Transverse colon (tissue), 4 donors: ENCODE results near the gene AMN. TPM values are rescaled to one million over a fixed set of nuclear protein-coding genes. Genes with fewer than 3 reads are reported as not detected.

Experiments
- DNase-seq: peaks from one replicate; pipeline ENCODE4 v3.0.0-alpha.2; 2019
- H3K27ac ChIP-seq, 4 donors: fragments of 200-600 bp; sonication (generic); 2 replicates each; pipeline ENCODE4 v1.5.1; 2016 to 2018; ENCODE audit warnings: inconsistent platforms in 4 of 4
- H3K27me3 ChIP-seq: fragments of 200-600 bp; sonication (generic); 2 replicates; pipeline ENCODE4 v1.5.1; 2017; ENCODE audit warnings: inconsistent platforms
- H3K36me3 ChIP-seq, 4 donors: fragments of 200-600 bp; sonication (generic); 2 replicates each; pipeline ENCODE4 v1.5.1; 2017 to 2019; ENCODE audit warnings: inconsistent platforms in 4 of 4
- H3K4me1 ChIP-seq, 4 donors: fragments of 200-600 bp; sonication (generic); 2 replicates each; pipeline ENCODE4 v1.5.1; 2017 to 2020; ENCODE audit warnings: inconsistent platforms in 4 of 4
- H3K4me3 ChIP-seq, 4 donors: fragments of 200-600 bp; sonication (generic); 1 replicate in 1 of 4; 2 replicates in 3 of 4; pipeline versions ENCODE4 v1.5.1 to v1.6.1; 2017 to 2019; ENCODE audit warnings: inconsistent platforms in 4 of 4
- H3K9me3 ChIP-seq, 2 donors: fragments of 200-600 bp; sonication (generic); 2 replicates each; pipeline ENCODE4 v1.5.1; 2017 to 2019; ENCODE audit warnings: inconsistent platforms in 2 of 2
- CTCF ChIP-seq, 5 experiments: fragments of 200-600 bp in 3 of 5; fragments of 450-650 bp in 2 of 5; sonication (generic) in 3 of 5; IDR thresholded peaks; 1 replicate in 2 of 5; 2 replicates in 3 of 5; pipeline ENCODE4 v1.5.1; 2016 to 2017; ENCODE audit warnings: antibody characterized with exemption in 5 of 5, inconsistent platforms in 3 of 5, mild to moderate bottlenecking in 2 of 5, moderate library complexity in 1 of 5
- EP300 ChIP-seq: sonication (generic); formaldehyde crosslinking; IDR thresholded peaks from one replicate; pipeline ENCODE4 v1.6.1; 2017; ENCODE audit warnings: antibody characterized with exemption, low read depth
- POLR2A ChIP-seq: fragments of 450-650 bp; IDR thresholded peaks from one replicate; pipeline ENCODE4 v1.6.1; 2016; ENCODE audit warnings: antibody characterized with exemption, mild to moderate bottlenecking, moderate library complexity
- POLR2AphosphoS5 ChIP-seq, 3 donors: sonication (generic); formaldehyde crosslinking; IDR thresholded peaks; one replicate each; pipeline ENCODE4 v1.6.1; 2016; ENCODE audit warnings: antibody characterized with exemption in 3 of 3
- WGBS, 2 donors: methylation state at CpG; one replicate each; pipeline ENCODE4 v1.1.5; 2018; ENCODE audit warnings: low coverage in 1 of 2; 5-methylcytosine and 5-hydroxymethylcytosine counted together
- in situ Hi-C, 4 donors: fragments of 200-750 bp; cut with MboI; loops; one replicate each; pipeline versions ENCODE4 v1.15.0 to v1.15.1; 2017; ENCODE audit warnings: low sequenced_read_pairs in 3 of 4, low pct_ligation_motif_present in 1 of 4, low pct_unique_long_range_greater_than_20kb in 1 of 4
- intact Hi-C: fragments of 100-400 bp; cut with DNase I; formaldehyde crosslinking; loops from one replicate; pipeline ENCODE4 v1.15.1; 2023; ENCODE audit warnings: low total_unique reads
- total RNA-seq, 4 donors: library from RNA; depleted of rRNA; stranded (reverse); fragments of >200 nt; gene quantifications; one replicate each; pipeline ENCODE4 v1.1.0, GENCODE V29; 2016

AMN gene
- total RNA-seq, 4 donors from 2014 or later, result 306 to 597 (median 420) TPM

GRCh38 chr14:102952276-102952675, 29.8 kb downstream of the AMN start:
- H3K4me3 ChIP-seq, result no peak overlapping the region
- intact Hi-C loops, result no loop called here
- H3K36me3 ChIP-seq, result peaks cover 0 to 57% (median 8%) of the 10 kb centered on the region in 4 donors
- H3K9me3 ChIP-seq, result no peaks in the 10 kb centered on the region
- H3K27ac ChIP-seq, result no peak overlapping the region
- peaks cover 0 to 7% (median 2%) of the 10 kb centered on the region in 4 donors for H3K4me1 ChIP-seq
- TF ChIP-seq CTCF (IDR thresholded peaks at IDR 0.05) (no peak), POLR2AphosphoS5 (IDR thresholded peaks at IDR 0.05) (no peak), POLR2A (no peak), EP300 (no peak)
- in situ Hi-C loops, result no loop called here
- no peaks in the 10 kb centered on the region for H3K27me3 ChIP-seq
- no peak for DNase-seq
- 91% methylated on average over 6 of the region's 6 CpGs; no CpG with 5 or more reads in 1 of the 2 donors for WGBS, 2 donors

- Histone ChIP-seq H3K36me3 (peaks cover 0 to 66% (median 10%) of the 10 kb centered on the region in 4 donors), H3K4me1 (peaks cover 0 to 7% (median 2%) of the 10 kb centered on the region in 4 donors), H3K4me3 (no peak overlapping the region), H3K27me3 (no peaks in the 10 kb centered on the region), H3K9me3 (no peaks in the 10 kb centered on the region), H3K27ac (no peak overlapping the region)
- in situ Hi-C loops, result no loop called here
- WGBS, 2 donors, result 80 to 90% methylated on average over 2 to 15 of the region's 15 CpGs
- intact Hi-C loops, result no loop called here
- no peak for DNase-seq
- TF ChIP-seq EP300 (no peak), CTCF (IDR thresholded peaks at IDR 0.05) (no peak), POLR2AphosphoS5 (IDR thresholded peaks at IDR 0.05) (no peak), POLR2A (no peak)
Observed at GRCh38 chr14:102953100-102953499, 30.6 kb downstream of the AMN start.

DNA sequence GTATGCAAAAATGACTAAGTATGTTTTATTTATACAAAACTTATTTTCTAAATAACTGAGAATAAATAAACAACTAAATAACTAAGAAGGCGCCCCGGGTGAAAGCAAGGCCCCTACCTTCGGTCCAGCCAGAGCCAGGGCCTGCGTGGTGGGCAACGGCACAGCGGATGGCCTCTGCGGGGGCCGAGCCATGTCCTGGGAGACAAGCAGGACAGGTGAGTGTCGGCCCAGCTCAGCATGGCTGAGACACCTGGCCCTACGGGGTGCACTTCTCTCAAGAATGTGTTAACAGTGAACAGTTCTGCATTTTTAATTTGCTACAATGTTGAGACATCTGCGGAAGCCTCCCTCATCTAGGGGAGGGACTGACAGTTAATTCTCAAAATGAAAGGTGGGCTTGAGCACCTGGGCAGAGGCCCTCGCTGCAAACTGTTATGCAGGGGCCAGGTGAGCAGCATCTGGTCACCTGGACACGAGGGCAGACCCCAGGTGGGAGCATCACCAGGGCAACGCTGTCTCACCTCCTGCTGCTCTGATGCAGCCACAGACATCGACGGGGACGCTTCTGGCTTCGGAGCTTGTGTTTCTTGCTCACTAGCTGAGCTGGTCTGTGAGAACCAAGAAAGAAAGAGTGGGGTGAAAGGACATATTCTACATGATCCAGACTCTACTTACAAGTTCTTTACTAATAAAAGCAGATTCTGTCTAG, 31.8 kb downstream of the AMN start:
- intact Hi-C loops, result no loop called here
- peaks cover 0 to 7% (median 1%) of the 10 kb centered on the region in 4 donors for H3K4me1 ChIP-seq
- in situ Hi-C loops, result no loop called here
- TF ChIP-seq EP300, result no peak
- TF ChIP-seq CTCF (IDR thresholded peaks at IDR 0.05), result no peak
- no peak for TF ChIP-seq POLR2A
- no peak for TF ChIP-seq POLR2AphosphoS5 (IDR thresholded peaks at IDR 0.05)
- no peak for DNase-seq
- H3K36me3 ChIP-seq, result peaks cover 0 to 75% (median 15%) of the 10 kb centered on the region in 4 donors
- no peaks in the 10 kb centered on the region for H3K27me3 ChIP-seq
- H3K9me3 ChIP-seq, result no peaks in the 10 kb centered on the region
- 93% methylated on average over 18 of the region's 18 CpGs; no CpG with 5 or more reads in 1 of the 2 donors for WGBS, 2 donors
- H3K27ac ChIP-seq, result no peak overlapping the region
- no peak overlapping the region for H3K4me3 ChIP-seq

- WGBS, 2 donors, result 82 to 90% methylated on average over 5 to 8 of the region's 8 CpGs
- no peak for TF ChIP-seq POLR2AphosphoS5 (IDR thresholded peaks at IDR 0.05)
- no peak for TF ChIP-seq EP300
- no peak for TF ChIP-seq CTCF (IDR thresholded peaks at IDR 0.05)
- no peak for TF ChIP-seq POLR2A
- in situ Hi-C loops, result no loop called here
- intact Hi-C loops, result no loop called here
- no peak for DNase-seq
- Histone ChIP-seq H3K4me3 (no peak overlapping the region), H3K27me3 (no peaks in the 10 kb centered on the region), H3K36me3 (peaks cover 0 to 70% (median 21%) of the 10 kb centered on the region in 4 donors), H3K4me1 (no peaks in the 10 kb centered on the region), H3K27ac (no peak overlapping the region), H3K9me3 (no peaks in the 10 kb centered on the region)
Observed at GRCh38 chr14:102955636-102956408, 33.4 kb downstream of the AMN start.
